CD4-positive, CD25-positive, alpha-beta regulatory T cell (primary cell): ENCODE results near the gene GABRG3. TPM values are rescaled to one million over a fixed set of nuclear protein-coding genes. Genes with fewer than 3 reads are reported as not detected.

Experiments
- ATAC-seq, 2 donors: fragments of 150-1000 bp; cut with Tn5 transposase; one replicate each; pipeline ENCODE4 v1.10.0; 2021; ENCODE audit warnings: low read depth in 2 of 2, moderate number of reproducible peaks in 2 of 2, moderate library complexity in 1 of 2
- DNase-seq, 3 donors: peaks; one replicate each; pipeline versions ENCODE4 v3.0.0 to v3.0.0-alpha.2; 2012 to 2022; ENCODE audit warnings: mixed read lengths in 1 of 3
- H3K27ac ChIP-seq: one replicate; pipeline ENCODE4 v1.7.0; 2013; ENCODE audit warnings: mild to moderate bottlenecking, low read length; ENCODE audit not compliant: insufficient read depth, poor library complexity, severe bottlenecking
- H3K27me3 ChIP-seq: one replicate; pipeline ENCODE4 v1.7.0; 2013; ENCODE audit warnings: low read length; ENCODE audit not compliant: control insufficient read depth, insufficient read depth
- H3K36me3 ChIP-seq: one replicate; pipeline ENCODE4 v1.7.0; 2013; ENCODE audit warnings: mild to moderate bottlenecking, low read length, moderate library complexity; ENCODE audit not compliant: control insufficient read depth, insufficient read depth
- H3K4me1 ChIP-seq: 2 replicates; pipeline ENCODE4 v1.7.0; 2013; ENCODE audit warnings: mild to moderate bottlenecking, low read length; ENCODE audit not compliant: insufficient read depth, control insufficient read depth, poor library complexity, severe bottlenecking
- H3K4me3 ChIP-seq: one replicate; pipeline ENCODE4 v1.7.0; 2013; ENCODE audit warnings: low read depth, mild to moderate bottlenecking, low read length, moderate library complexity
- H3K9me3 ChIP-seq, 2 experiments: 1 replicate in 1 of 2; 2 replicates in 1 of 2; pipeline ENCODE4 v1.7.0; 2013; ENCODE audit warnings: low read length in 2 of 2, mild to moderate bottlenecking in 1 of 2, moderate library complexity in 1 of 2; ENCODE audit not compliant: control insufficient read depth in 2 of 2
- H3K27ac Mint-ChIP-seq, 3 donors: one replicate each; pipeline ENCODE4 v1.8.0; 2020 to 2022; ENCODE audit warnings: mild to moderate bottlenecking in 3 of 3, mixed read lengths in 3 of 3, moderate library complexity in 2 of 3
- H3K27me3 Mint-ChIP-seq: one replicate; pipeline ENCODE4 v1.8.0; 2022; ENCODE audit warnings: mild to moderate bottlenecking, mixed read lengths
- H3K36me3 Mint-ChIP-seq: one replicate; pipeline ENCODE4 v1.8.0; 2020; ENCODE audit warnings: mixed read lengths
- H3K4me1 Mint-ChIP-seq, 4 donors: one replicate each; pipeline ENCODE4 v1.8.0; 2020 to 2022; ENCODE audit warnings: mixed read lengths in 4 of 4, mild to moderate bottlenecking in 1 of 4
- H3K4me3 Mint-ChIP-seq, 4 donors: one replicate each; pipeline ENCODE4 v1.8.0; 2020 to 2022; ENCODE audit warnings: mild to moderate bottlenecking in 4 of 4, mixed read lengths in 4 of 4, moderate library complexity in 3 of 4
- H3K9me3 Mint-ChIP-seq, 7 donors: one replicate each; pipeline ENCODE4 v1.8.0; 2020 to 2022; ENCODE audit warnings: mixed read lengths in 7 of 7, mild to moderate bottlenecking in 3 of 7, moderate library complexity in 2 of 7
- polyA plus RNA-seq, 4 donors: library from polyadenylated mRNA; unstranded; fragments of 300-500 nt; fragmentation: Illumina TruSeq; gene quantifications; one replicate each; pipeline ENCODE4 v1.2.3, GENCODE V29; 2021
- total RNA-seq: library from RNA; stranded (reverse); gene quantifications from one replicate; pipeline ENCODE4 v1.2.3, GENCODE V29; 2022

GABRG3 gene
- total and polyA plus RNA-seq, 5 donors from 2014 or later, result not detected

- no peaks in the 10 kb centered on the region for H3K4me1 ChIP-seq
- DNase-seq (no peak), ATAC-seq (no peak)
- peaks cover 0 to 3% (median 0%) of the 10 kb centered on the region in 4 donors for H3K4me1 Mint-ChIP-seq
- H3K27me3 ChIP-seq, result no peaks in the 10 kb centered on the region
- H3K27me3 Mint-ChIP-seq, result no peaks in the 10 kb centered on the region
- no peak overlapping the region for H3K27ac ChIP-seq
- no peak overlapping the region for H3K4me3 ChIP-seq
- no peaks in the 10 kb centered on the region for H3K36me3 ChIP-seq
- no peaks in the 10 kb centered on the region for H3K36me3 Mint-ChIP-seq
- H3K4me3 Mint-ChIP-seq, result no peak overlapping the region
- H3K9me3 Mint-ChIP-seq, result peaks cover 0 to 15% (median 4%) of the 10 kb centered on the region in 7 donors
- H3K27ac Mint-ChIP-seq, result peak overlapping the region in 1 of 3 donors; percentile 40
- peaks cover 4 to 6% of the 10 kb centered on the region in 2 experiments for H3K9me3 ChIP-seq
These were observed 354.1 kb downstream of the GABRG3 start for GRCh38 chr15:27324886-27325615.

DNA sequence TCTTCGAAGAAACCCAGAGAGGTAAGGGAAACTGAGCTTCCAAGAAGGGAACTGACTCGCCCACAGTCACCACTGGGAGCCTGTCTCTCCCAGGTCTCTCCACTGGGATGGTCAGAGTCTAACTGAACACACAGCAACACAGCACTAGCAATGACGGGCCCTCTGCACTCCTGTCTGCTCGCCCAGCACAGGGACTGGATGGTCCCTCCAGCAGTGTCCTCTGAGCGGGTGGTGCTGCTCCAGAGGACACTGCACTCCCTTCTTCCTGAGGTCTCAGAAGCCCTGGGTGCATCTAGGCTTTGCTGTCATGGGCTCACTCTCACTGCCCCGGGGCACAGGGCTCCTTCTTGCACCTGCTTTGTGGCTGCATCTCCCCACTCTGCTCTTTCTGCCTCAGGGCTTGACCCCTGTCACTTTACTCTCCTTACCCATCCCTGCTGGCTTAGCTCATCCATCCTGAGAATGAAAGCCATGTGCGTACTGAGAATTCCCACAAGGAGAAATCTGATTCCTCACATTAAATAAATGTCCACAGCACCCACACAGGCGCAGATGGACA is 356.6 kb downstream of the GABRG3 start:
- no peak overlapping the region for H3K4me3 Mint-ChIP-seq
- H3K36me3 Mint-ChIP-seq, result no peaks in the 10 kb centered on the region
- H3K4me1 Mint-ChIP-seq, result peaks cover 0 to 3% (median 0%) of the 10 kb centered on the region in 4 donors
- H3K27ac Mint-ChIP-seq, result no peak overlapping the region
- H3K4me3 ChIP-seq, result no peak overlapping the region
- H3K4me1 ChIP-seq, result no peaks in the 10 kb centered on the region
- DNase-seq (no peak), ATAC-seq (no peak)
- peaks cover 0 to 11% (median 4%) of the 10 kb centered on the region in 7 donors for H3K9me3 Mint-ChIP-seq
- H3K27me3 ChIP-seq, result no peaks in the 10 kb centered on the region
- H3K9me3 ChIP-seq, result peaks cover 4 to 8% of the 10 kb centered on the region in 2 experiments
- no peaks in the 10 kb centered on the region for H3K27me3 Mint-ChIP-seq
- H3K27ac ChIP-seq, result no peak overlapping the region
- no peaks in the 10 kb centered on the region for H3K36me3 ChIP-seq

GRCh38 chr15:27328186-27328585 is 357.2 kb downstream of the GABRG3 start:
- Histone ChIP-seq H3K27ac (no peak overlapping the region), H3K4me1 (no peaks in the 10 kb centered on the region), H3K27me3 (no peaks in the 10 kb centered on the region), H3K9me3 (peaks cover 0 to 4% of the 10 kb centered on the region in 2 experiments), H3K36me3 (no peaks in the 10 kb centered on the region), H3K4me3 (no peak overlapping the region)
- Mint-ChIP-seq H3K9me3 (peaks cover 0 to 11% (median 4%) of the 10 kb centered on the region in 7 donors), H3K27ac (no peak overlapping the region), H3K36me3 (no peaks in the 10 kb centered on the region), H3K4me1 (peaks cover 0 to 3% (median 0%) of the 10 kb centered on the region in 4 donors), H3K4me3 (no peak overlapping the region), H3K27me3 (no peaks in the 10 kb centered on the region)
- no peak for ATAC-seq
- no peak for DNase-seq

- Histone ChIP-seq H3K4me3 (no peak overlapping the region), H3K9me3 (peaks cover 0 to 4% of the 10 kb centered on the region in 2 experiments), H3K27me3 (no peaks in the 10 kb centered on the region), H3K4me1 (no peaks in the 10 kb centered on the region), H3K36me3 (no peaks in the 10 kb centered on the region), H3K27ac (no peak overlapping the region)
- Mint-ChIP-seq H3K36me3 (no peaks in the 10 kb centered on the region), H3K4me1 (peaks cover 0 to 3% (median 0%) of the 10 kb centered on the region in 4 donors), H3K4me3 (no peak overlapping the region), H3K27ac (no peak overlapping the region), H3K9me3 (peaks cover 0 to 11% (median 5%) of the 10 kb centered on the region in 7 donors), H3K27me3 (no peaks in the 10 kb centered on the region)
- DNase-seq (no peak), ATAC-seq (no peak)
These were observed 357.6 kb downstream of the GABRG3 start for GRCh38 chr15:27328608-27329007.

DNA sequence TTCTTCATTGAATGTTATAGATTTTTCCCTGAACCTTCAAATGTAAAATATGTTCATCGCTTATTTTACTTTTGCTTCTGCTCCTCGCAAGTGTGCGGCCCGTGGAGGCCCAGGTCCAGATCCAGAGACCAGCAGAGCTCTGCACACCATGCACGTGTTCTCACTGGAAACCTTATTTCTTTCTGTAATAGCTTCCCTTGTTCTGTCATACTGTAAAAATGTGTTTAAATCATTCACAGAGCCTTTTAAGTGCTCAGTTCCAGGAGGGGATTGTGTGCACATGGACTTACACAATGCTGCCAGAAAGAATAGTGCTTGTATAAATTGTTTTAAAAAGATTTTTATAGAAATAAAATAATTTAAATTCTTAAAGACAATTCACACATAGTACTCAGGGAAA is 359.3 kb downstream of the GABRG3 start:
- Histone ChIP-seq H3K27me3 (no peaks in the 10 kb centered on the region), H3K9me3 (peaks cover 0 to 4% of the 10 kb centered on the region in 2 experiments)
- no peaks in the 10 kb centered on the region for H3K27me3 Mint-ChIP-seq

GRCh38 chr15:27336676-27337075 is 365.7 kb downstream of the GABRG3 start:
- H3K27ac ChIP-seq, result no peak overlapping the region
- no peaks in the 10 kb centered on the region for H3K4me1 ChIP-seq
- no peak overlapping the region for H3K4me3 Mint-ChIP-seq
- H3K36me3 ChIP-seq, result no peaks in the 10 kb centered on the region
- H3K4me1 Mint-ChIP-seq, result no peaks in the 10 kb centered on the region
- H3K27me3 Mint-ChIP-seq, result no peaks in the 10 kb centered on the region
- H3K9me3 ChIP-seq, result no peaks in the 10 kb centered on the region
- H3K36me3 Mint-ChIP-seq, result no peaks in the 10 kb centered on the region
- no peak overlapping the region for H3K27ac Mint-ChIP-seq
- no peak overlapping the region for H3K4me3 ChIP-seq
- H3K9me3 Mint-ChIP-seq, result peaks cover 0 to 15% (median 4%) of the 10 kb centered on the region in 7 donors
- DNase-seq, result no peak
- no peak for ATAC-seq
- H3K27me3 ChIP-seq, result no peaks in the 10 kb centered on the region

More for the DNA sequence above, 359.3 kb downstream of the GABRG3 start:
- Mint-ChIP-seq H3K4me1 (no peaks in the 10 kb centered on the region), H3K27ac (no peak overlapping the region), H3K9me3 (peaks cover 0 to 7% (median 2%) of the 10 kb centered on the region in 7 donors), H3K36me3 (no peaks in the 10 kb centered on the region), H3K4me3 (no peak overlapping the region)
- ATAC-seq, result no peak
- no peak overlapping the region for H3K27ac ChIP-seq
- no peaks in the 10 kb centered on the region for H3K36me3 ChIP-seq
- no peak for DNase-seq
- no peak overlapping the region for H3K4me3 ChIP-seq
- no peaks in the 10 kb centered on the region for H3K4me1 ChIP-seq

GRCh38 chr15:27339138-27339537 is 368.2 kb downstream of the GABRG3 start:
- no peak overlapping the region for H3K4me3 ChIP-seq
- H3K9me3 ChIP-seq, result no peaks in the 10 kb centered on the region
- no peaks in the 10 kb centered on the region for H3K36me3 Mint-ChIP-seq
- no peaks in the 10 kb centered on the region for H3K36me3 ChIP-seq
- DNase-seq, result no peak
- ATAC-seq, result no peak
- no peaks in the 10 kb centered on the region for H3K27me3 ChIP-seq
- no peaks in the 10 kb centered on the region for H3K4me1 Mint-ChIP-seq
- H3K27me3 Mint-ChIP-seq, result no peaks in the 10 kb centered on the region
- H3K27ac ChIP-seq, result no peak overlapping the region
- H3K4me3 Mint-ChIP-seq, result no peak overlapping the region
- peaks cover 0 to 15% (median 8%) of the 10 kb centered on the region in 7 donors for H3K9me3 Mint-ChIP-seq
- H3K4me1 ChIP-seq, result no peaks in the 10 kb centered on the region
- no peak overlapping the region for H3K27ac Mint-ChIP-seq
